Spleen (tissue), 7 donors: ENCODE measurements around the gene SMAD7.

Experiments
- POLR2A ChIP-seq, 3 donors: fragments of 450-650 bp; IDR thresholded peaks; one replicate each; pipeline ENCODE4 v1.5.1; 2017; ENCODE audit warnings: antibody characterized with exemption in 3 of 3, mild to moderate bottlenecking in 1 of 3
- TF ChIP-seq, protein P1 (sequence below), 11 experiments: fragments of 200-600 bp in 7 of 11; fragments of 450-650 bp in 4 of 11; sonication (generic) in 4 of 11; IDR thresholded peaks in 8 of 11; conservative IDR thresholded peaks in 3 of 11; 1 replicate in 7 of 11; 2 replicates in 4 of 11; pipeline versions ENCODE4 v1.4.0 to v1.8.0; 2016 to 2021; ENCODE audit warnings: antibody characterized with exemption in 11 of 11, inconsistent platforms in 4 of 11, mild to moderate bottlenecking in 1 of 11
- donor health status: DM: no; HTN: no; CAD: no; lungs with moderate emphysema.
- donor health status: DM: no; HTN: no; CAD: no.
- donor health status: DM: no; HTN: no; CAD: no.

GRCh38 chr18:48975120-48975816, 24.5 kb upstream of the SMAD7 start:
- no peak for TF ChIP-seq POLR2A (IDR thresholded peaks at IDR 0.05)
- TF ChIP-seq, protein P1, sequence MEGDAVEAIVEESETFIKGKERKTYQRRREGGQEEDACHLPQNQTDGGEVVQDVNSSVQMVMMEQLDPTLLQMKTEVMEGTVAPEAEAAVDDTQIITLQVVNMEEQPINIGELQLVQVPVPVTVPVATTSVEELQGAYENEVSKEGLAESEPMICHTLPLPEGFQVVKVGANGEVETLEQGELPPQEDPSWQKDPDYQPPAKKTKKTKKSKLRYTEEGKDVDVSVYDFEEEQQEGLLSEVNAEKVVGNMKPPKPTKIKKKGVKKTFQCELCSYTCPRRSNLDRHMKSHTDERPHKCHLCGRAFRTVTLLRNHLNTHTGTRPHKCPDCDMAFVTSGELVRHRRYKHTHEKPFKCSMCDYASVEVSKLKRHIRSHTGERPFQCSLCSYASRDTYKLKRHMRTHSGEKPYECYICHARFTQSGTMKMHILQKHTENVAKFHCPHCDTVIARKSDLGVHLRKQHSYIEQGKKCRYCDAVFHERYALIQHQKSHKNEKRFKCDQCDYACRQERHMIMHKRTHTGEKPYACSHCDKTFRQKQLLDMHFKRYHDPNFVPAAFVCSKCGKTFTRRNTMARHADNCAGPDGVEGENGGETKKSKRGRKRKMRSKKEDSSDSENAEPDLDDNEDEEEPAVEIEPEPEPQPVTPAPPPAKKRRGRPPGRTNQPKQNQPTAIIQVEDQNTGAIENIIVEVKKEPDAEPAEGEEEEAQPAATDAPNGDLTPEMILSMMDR (IDR thresholded peaks at IDR 0.05 in 8 of 11, conservative IDR thresholded peaks at IDR 0.05 in 3 of 11) = no peak
